Duodenal mucosa (tissue), 2 donors: ENCODE measurements around the gene POU2AF2.

Source experiments
- H3K27ac ChIP-seq: one replicate; pipeline ENCODE4 v1.7.0; 2013; ENCODE audit warnings: low read depth, low read length
- H3K27me3 ChIP-seq, 2 donors: one replicate each; pipeline ENCODE4 v1.7.0; 2013; ENCODE audit warnings: low read length in 2 of 2, control low read depth in 1 of 2; ENCODE audit not compliant: insufficient read depth in 2 of 2, control insufficient read depth in 1 of 2
- H3K36me3 ChIP-seq, 2 donors: one replicate each; pipeline ENCODE4 v1.7.0; 2013; ENCODE audit warnings: low read length in 2 of 2, control low read depth in 1 of 2; ENCODE audit not compliant: insufficient read depth in 2 of 2, control insufficient read depth in 1 of 2
- H3K4me1 ChIP-seq, 2 donors: one replicate each; pipeline ENCODE4 v1.7.0; 2013; ENCODE audit warnings: low read length in 2 of 2, control low read depth in 1 of 2; ENCODE audit not compliant: insufficient read depth in 2 of 2, control insufficient read depth in 1 of 2
- H3K4me3 ChIP-seq, 2 donors: one replicate each; pipeline ENCODE4 v1.7.0; 2013; ENCODE audit warnings: low read length in 2 of 2, low read depth in 1 of 2
- H3K9ac ChIP-seq, 2 donors: one replicate each; pipeline ENCODE4 v1.7.0; 2013; ENCODE audit warnings: low read length in 2 of 2, low read depth in 1 of 2
- H3K9me3 ChIP-seq, 2 donors: one replicate each; pipeline ENCODE4 v1.7.0; 2013; ENCODE audit warnings: low read length in 2 of 2, control low read depth in 1 of 2; ENCODE audit not compliant: control insufficient read depth in 1 of 2

POU2AF2 gene

GRCh38 chr11:111245425-111245824 is at the start of gene POU2AF2:
TSS of gene POU2AF2 (plus strand) at chr11:111245725. CDS start at chr11:111245854, 129 bp downstream.
- Histone ChIP-seq H3K9ac (no peak within 1 kb of the TSS), H3K27me3 (peaks cover 0 to 3% of the 10 kb centered on the region in 2 donors), H3K9me3 (no peaks in the 10 kb centered on the region), H3K4me3 (no peak within 1 kb of the TSS), H3K36me3 (no peaks in the 10 kb centered on the region), H3K27ac (no peak within 1 kb of the TSS), H3K4me1 (no peaks in the 10 kb centered on the region)

- H3K27me3 ChIP-seq = no peaks in the 10 kb centered on the region
- no peaks in the 10 kb centered on the region for H3K4me1 ChIP-seq
- H3K9ac ChIP-seq = no peak overlapping the region
- H3K36me3 ChIP-seq = no peaks in the 10 kb centered on the region
- H3K27ac ChIP-seq = no peak overlapping the region
- H3K4me3 ChIP-seq = no peak overlapping the region
- no peaks in the 10 kb centered on the region for H3K9me3 ChIP-seq
Observed at GRCh38 chr11:111200010-111200534, 45.5 kb upstream of the POU2AF2 start.

GRCh38 chr11:111204211-111204610 is 41.3 kb upstream of the POU2AF2 start:
- Histone ChIP-seq H3K36me3 (no peaks in the 10 kb centered on the region), H3K27me3 (no peaks in the 10 kb centered on the region), H3K27ac (no peak overlapping the region), H3K4me1 (no peaks in the 10 kb centered on the region), H3K9ac (no peak overlapping the region), H3K9me3 (no peaks in the 10 kb centered on the region), H3K4me3 (no peak overlapping the region)

GRCh38 chr11:111205632-111206385 is 39.7 kb upstream of the POU2AF2 start:
- Histone ChIP-seq H3K4me1 (no peaks in the 10 kb centered on the region), H3K27ac (no peak overlapping the region), H3K36me3 (no peaks in the 10 kb centered on the region), H3K9me3 (no peaks in the 10 kb centered on the region), H3K27me3 (no peaks in the 10 kb centered on the region), H3K4me3 (no peak overlapping the region), H3K9ac (no peak overlapping the region)

- no peaks in the 10 kb centered on the region for H3K4me1 ChIP-seq
- H3K4me3 ChIP-seq = no peak overlapping the region
- H3K27ac ChIP-seq = no peak overlapping the region
- no peaks in the 10 kb centered on the region for H3K9me3 ChIP-seq
- no peaks in the 10 kb centered on the region for H3K27me3 ChIP-seq
- H3K36me3 ChIP-seq = no peaks in the 10 kb centered on the region
- H3K9ac ChIP-seq = no peak overlapping the region
Observed at GRCh38 chr11:111206472-111206871, 39.1 kb upstream of the POU2AF2 start.

- Histone ChIP-seq H3K4me3 (no peak overlapping the region), H3K9ac (no peak overlapping the region), H3K9me3 (no peaks in the 10 kb centered on the region), H3K27ac (no peak overlapping the region), H3K27me3 (no peaks in the 10 kb centered on the region), H3K4me1 (no peaks in the 10 kb centered on the region), H3K36me3 (no peaks in the 10 kb centered on the region)
Observed at GRCh38 chr11:111207213-111207612, 38.3 kb upstream of the POU2AF2 start.

GRCh38 chr11:111209543-111210355 is 35.8 kb upstream of the POU2AF2 start:
- no peaks in the 10 kb centered on the region for H3K4me1 ChIP-seq
- H3K27me3 ChIP-seq = no peaks in the 10 kb centered on the region
- H3K36me3 ChIP-seq = no peaks in the 10 kb centered on the region
- H3K4me3 ChIP-seq = no peak overlapping the region
- H3K9me3 ChIP-seq = no peaks in the 10 kb centered on the region
- H3K27ac ChIP-seq = no peak overlapping the region
- H3K9ac ChIP-seq = no peak overlapping the region

- no peak overlapping the region for H3K4me3 ChIP-seq
Observed at GRCh38 chr11:111213256-111213655, 32.3 kb upstream of the POU2AF2 start.

GRCh38 chr11:111220721-111221120 is 24.8 kb upstream of the POU2AF2 start:
- Histone ChIP-seq H3K9ac (no peak overlapping the region), H3K27ac (no peak overlapping the region), H3K9me3 (no peaks in the 10 kb centered on the region)

More at GRCh38 chr11:111213256-111213655, 32.3 kb upstream of the POU2AF2 start:
- Histone ChIP-seq H3K27me3 (no peaks in the 10 kb centered on the region), H3K9ac (no peak overlapping the region), H3K4me1 (no peaks in the 10 kb centered on the region), H3K27ac (no peak overlapping the region), H3K9me3 (no peaks in the 10 kb centered on the region), H3K36me3 (no peaks in the 10 kb centered on the region)

GRCh38 chr11:111221208-111221607 is 24.3 kb upstream of the POU2AF2 start:
- Histone ChIP-seq H3K4me3 (no peak overlapping the region), H3K27ac (no peak overlapping the region), H3K27me3 (no peaks in the 10 kb centered on the region), H3K36me3 (no peaks in the 10 kb centered on the region), H3K4me1 (no peaks in the 10 kb centered on the region), H3K9me3 (no peaks in the 10 kb centered on the region), H3K9ac (no peak overlapping the region)

More at GRCh38 chr11:111220721-111221120, 24.8 kb upstream of the POU2AF2 start:
- Histone ChIP-seq H3K4me1 (no peaks in the 10 kb centered on the region), H3K4me3 (no peak overlapping the region), H3K36me3 (no peaks in the 10 kb centered on the region), H3K27me3 (no peaks in the 10 kb centered on the region)
